ENCODE data around the gene PRKN. TPM values are rescaled to one million over a fixed set of nuclear protein-coding genes. Genes with fewer than 3 reads are reported as not detected.

The PRKN gene
- total RNA-seq, 1 donor from 2014 or later = 7.0 TPM

DNA sequence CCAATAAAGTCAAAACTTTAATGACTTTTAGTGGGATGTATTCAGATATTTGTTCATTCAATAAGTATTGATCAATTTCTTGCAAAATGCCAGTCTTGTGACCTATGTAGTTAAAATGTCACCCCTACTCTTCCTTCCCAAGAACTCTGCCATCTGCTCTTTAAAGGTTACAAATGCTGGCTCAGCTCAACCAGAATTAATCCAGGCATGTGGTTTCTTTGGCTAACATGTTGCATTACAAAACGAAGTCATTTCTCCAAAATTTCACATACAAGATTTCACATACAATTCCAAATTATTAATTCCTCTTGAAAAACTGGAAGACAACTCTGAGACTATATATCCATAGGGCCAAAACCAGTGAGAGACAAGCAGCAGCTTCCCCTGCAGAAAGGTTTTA lies 395.7 kb downstream of the PRKN start:
- Mint-ChIP-seq H3K27ac (ENCODE audit: unreplicated experiment) (no peak overlapping the region), H3K9me3 (ENCODE audit: unreplicated experiment) (no peaks in the 10 kb centered on the region), H3K4me1 (ENCODE audit: low read depth, unreplicated experiment) (peaks cover 3% of the 10 kb centered on the region), H3K36me3 (ENCODE audit: unreplicated experiment) (no peaks in the 10 kb centered on the region), H3K4me3 (ENCODE audit: unreplicated experiment) (no peak overlapping the region), H3K27me3 (ENCODE audit: unreplicated experiment) (peaks cover 3% of the 10 kb centered on the region)
- no peak for TF ChIP-seq CTCF (IDR thresholded peaks at IDR 0.05; ENCODE audit: partially characterized antibody, unreplicated experiment)
- DNase-seq = no peak

- Mint-ChIP-seq H3K9me3 (ENCODE audit: unreplicated experiment) (no peaks in the 10 kb centered on the region), H3K4me3 (ENCODE audit: unreplicated experiment) (no peak overlapping the region), H3K27ac (ENCODE audit: unreplicated experiment) (no peak overlapping the region), H3K36me3 (ENCODE audit: unreplicated experiment) (peaks cover 4% of the 10 kb centered on the region), H3K27me3 (ENCODE audit: unreplicated experiment) (peaks cover 3% of the 10 kb centered on the region), H3K4me1 (ENCODE audit: low read depth, unreplicated experiment) (no peaks in the 10 kb centered on the region)
- no peak for DNase-seq
- no peak for TF ChIP-seq CTCF (IDR thresholded peaks at IDR 0.05; ENCODE audit: partially characterized antibody, unreplicated experiment)
These were observed 401.7 kb downstream of the PRKN start for GRCh38 chr6:162325826-162326225.

DNA sequence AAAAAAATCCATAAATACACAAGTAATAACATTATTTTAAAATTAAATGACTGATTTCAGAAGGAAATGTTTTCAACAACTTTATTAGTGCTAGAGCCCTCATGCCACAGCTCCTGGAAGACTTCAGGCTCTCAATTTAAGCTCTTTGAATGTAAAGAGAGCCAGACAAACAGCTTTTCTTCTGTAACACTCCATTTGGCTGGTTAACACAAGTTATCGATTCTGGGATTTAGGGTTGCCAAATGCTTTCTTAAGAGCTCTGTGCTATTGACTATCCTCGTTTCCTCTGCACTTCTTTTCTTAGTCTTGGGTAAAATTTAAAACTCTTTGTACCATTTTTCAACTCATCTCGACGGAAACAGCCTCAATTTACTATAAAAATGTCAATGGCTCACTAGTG lies 402.5 kb downstream of the PRKN start:
- Mint-ChIP-seq H3K4me3 (ENCODE audit: unreplicated experiment) (no peak overlapping the region), H3K36me3 (ENCODE audit: unreplicated experiment) (peaks cover 5% of the 10 kb centered on the region), H3K9me3 (ENCODE audit: unreplicated experiment) (no peaks in the 10 kb centered on the region), H3K27ac (ENCODE audit: unreplicated experiment) (no peak overlapping the region), H3K27me3 (ENCODE audit: unreplicated experiment) (peaks cover 5% of the 10 kb centered on the region), H3K4me1 (ENCODE audit: low read depth, unreplicated experiment) (no peaks in the 10 kb centered on the region)
- no peak for DNase-seq
- no peak for TF ChIP-seq CTCF (IDR thresholded peaks at IDR 0.05; ENCODE audit: partially characterized antibody, unreplicated experiment)

GRCh38 chr6:162315291-162315690 lies 412.3 kb downstream of the PRKN start:
- Mint-ChIP-seq H3K27me3 (ENCODE audit: unreplicated experiment) (no peaks in the 10 kb centered on the region), H3K4me1 (ENCODE audit: low read depth, unreplicated experiment) (no peaks in the 10 kb centered on the region)

More at GRCh38 chr6:162315291-162315690, 412.3 kb downstream of the PRKN start:
- DNase-seq = no peak
- Mint-ChIP-seq H3K9me3 (ENCODE audit: unreplicated experiment) (no peaks in the 10 kb centered on the region), H3K4me3 (ENCODE audit: unreplicated experiment) (no peak overlapping the region), H3K36me3 (ENCODE audit: unreplicated experiment) (no peaks in the 10 kb centered on the region), H3K27ac (ENCODE audit: unreplicated experiment) (no peak overlapping the region)
- no peak for TF ChIP-seq CTCF (IDR thresholded peaks at IDR 0.05; ENCODE audit: partially characterized antibody, unreplicated experiment)
